Measurements from ENCODE around the gene DCST1. TPM values are rescaled to one million over a fixed set of nuclear protein-coding genes. Genes with fewer than 3 reads are reported as not detected.

DCST1 gene
- total RNA-seq, 1 donor from 2014 or later: 0.31 TPM

DNA sequence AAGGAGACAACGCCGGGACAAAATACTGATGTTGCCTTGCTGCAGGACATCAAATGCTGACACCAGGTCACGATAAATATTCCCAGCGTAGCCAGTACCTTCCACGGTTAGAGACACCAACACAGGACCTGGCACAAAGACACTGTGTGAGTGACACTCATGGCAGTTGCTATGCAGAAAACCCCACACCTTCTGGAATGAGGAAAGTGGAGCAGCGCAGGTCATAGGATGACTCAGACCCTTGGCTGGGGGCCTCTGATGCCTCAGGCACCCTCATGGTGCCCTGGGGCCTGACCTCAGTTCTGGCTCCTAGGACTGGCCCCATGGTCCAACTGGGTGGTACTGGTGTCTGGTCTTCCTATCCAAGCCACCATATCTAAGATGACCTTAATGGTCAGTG is 7.0 kb upstream of the DCST1 start:
- DNase-seq (ENCODE audit: low spot score) (no peak), ATAC-seq (no peak)
- intact Hi-C loops (cut with DNase I): no loop called here

DNA sequence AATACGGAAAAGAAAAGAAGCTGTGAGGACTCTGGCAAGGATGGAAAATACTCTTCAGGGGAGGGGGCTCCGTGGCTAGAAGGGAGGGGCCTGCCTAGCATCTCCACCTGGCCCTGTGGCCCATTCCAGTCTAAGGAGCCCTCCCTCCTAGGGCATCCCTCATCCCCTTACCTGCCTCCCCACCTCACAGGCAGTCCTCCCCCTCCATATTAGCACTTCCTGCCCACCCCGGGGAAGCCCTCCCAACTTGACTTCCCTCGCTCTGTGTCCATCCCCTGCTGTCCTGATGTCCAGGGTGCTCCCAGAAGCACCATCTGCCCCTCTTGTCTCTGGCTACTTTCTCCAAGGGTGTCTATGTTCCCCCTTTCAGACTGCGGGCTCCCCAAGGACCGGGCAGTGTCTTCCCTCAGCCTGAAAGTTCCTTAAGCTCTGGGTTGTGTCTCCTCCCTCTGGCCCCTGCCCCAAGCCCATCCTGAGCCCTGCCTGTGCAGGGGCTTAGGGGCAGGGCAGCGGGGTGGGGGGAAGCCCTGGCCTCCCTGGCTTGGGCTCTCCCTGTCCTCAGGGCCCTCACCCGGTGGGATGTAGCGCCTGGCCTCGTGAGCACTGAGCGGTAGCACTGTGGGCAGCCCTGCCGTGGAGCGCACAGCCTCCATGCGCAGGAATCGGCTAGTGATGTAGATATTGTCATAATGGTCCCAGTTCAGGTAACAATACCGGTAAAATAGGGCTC is 3.9 kb upstream of the DCST1 start:
- intact Hi-C loops (cut with DNase I): loop anchor here (10.0 kb wide), 1 partner anchor 935 kb away; no protein-coding TSS in a partner anchor
- DNase-seq (ENCODE audit: low spot score) (no peak), ATAC-seq (no peak)

DNA sequence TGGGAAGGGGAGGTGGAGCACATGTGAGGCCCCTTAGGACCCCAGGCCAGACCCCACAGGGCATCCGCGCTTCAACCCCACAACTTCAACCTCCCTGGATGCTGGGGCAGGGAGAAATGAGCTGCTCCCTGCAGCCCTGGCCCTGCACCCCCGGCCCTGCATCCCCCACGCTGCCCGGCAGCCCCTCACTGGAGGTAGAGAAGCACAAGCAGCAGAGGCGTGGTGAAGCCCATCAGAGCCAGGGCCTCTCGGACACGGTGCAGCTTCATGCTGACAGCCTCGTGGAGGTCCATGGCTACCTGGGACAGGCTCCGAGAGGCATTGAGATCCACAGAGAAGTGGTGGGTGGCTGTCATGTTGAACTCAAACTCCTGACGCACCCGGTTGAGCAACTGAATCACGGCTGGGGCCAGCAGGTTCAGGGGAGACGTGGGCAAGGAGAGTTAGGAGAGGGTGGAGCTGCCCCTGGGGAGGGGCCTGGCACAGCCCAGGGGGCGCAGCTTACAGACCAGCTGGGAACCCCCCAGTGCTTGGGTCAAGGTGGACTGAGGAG is 3.3 kb upstream of the DCST1 start:
- ATAC-seq (no peak), DNase-seq (ENCODE audit: low spot score) (no peak)
- intact Hi-C loops (cut with DNase I): loop anchor here (10.0 kb wide), 1 partner anchor 936 kb away; no protein-coding TSS in a partner anchor

DNA sequence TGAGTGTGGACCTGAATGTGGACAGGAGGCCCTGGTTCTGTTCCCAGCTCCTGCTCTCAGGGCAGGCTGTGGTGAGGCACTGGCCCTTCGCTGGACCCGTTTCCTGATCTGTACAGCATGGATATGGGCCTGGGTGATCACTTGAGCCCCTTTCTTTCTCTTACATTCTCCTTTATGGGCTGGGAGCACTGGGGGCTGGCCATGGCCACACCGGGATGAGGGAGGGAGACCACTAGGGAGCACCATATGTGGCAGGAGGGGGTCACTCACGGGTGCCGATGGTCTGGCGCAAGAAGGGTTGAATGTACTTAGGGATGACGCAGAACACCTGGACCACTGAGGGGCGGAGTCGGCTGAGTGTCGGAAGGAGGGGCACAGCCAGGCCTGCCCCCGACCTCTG is 2.7 kb upstream of the DCST1 start:
- ATAC-seq (no peak), DNase-seq (ENCODE audit: low spot score) (no peak)
- intact Hi-C loops (cut with DNase I): loop anchor here (10.0 kb wide), 1 partner anchor 936 kb away; no protein-coding TSS in a partner anchor

DNA sequence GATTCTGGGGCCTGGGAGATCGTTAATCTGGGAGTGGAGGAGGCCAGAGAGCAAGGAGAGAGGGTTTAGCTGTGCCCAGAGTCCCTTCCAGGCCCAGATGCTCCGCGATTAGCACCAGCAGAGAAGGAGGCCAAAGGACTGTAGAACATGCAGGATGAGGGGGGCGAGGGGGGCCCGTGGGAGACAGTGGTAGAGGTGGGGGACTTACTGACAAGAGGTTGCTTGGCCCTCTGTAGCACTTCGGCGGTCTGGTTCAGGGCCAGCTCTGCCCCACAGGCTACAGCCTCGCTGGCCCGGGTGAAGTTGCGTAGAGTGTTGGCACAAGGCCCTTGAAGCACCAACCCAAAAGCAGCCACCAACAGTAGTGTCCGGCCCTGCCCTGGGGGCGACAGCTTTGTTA is 738 bp upstream of the DCST1 start:
- ATAC-seq (no peak), DNase-seq (ENCODE audit: low spot score) (no peak)
- intact Hi-C loops (cut with DNase I): loop anchor here (10.0 kb wide), 1 partner anchor 938 kb away; no protein-coding TSS in a partner anchor

DNA sequence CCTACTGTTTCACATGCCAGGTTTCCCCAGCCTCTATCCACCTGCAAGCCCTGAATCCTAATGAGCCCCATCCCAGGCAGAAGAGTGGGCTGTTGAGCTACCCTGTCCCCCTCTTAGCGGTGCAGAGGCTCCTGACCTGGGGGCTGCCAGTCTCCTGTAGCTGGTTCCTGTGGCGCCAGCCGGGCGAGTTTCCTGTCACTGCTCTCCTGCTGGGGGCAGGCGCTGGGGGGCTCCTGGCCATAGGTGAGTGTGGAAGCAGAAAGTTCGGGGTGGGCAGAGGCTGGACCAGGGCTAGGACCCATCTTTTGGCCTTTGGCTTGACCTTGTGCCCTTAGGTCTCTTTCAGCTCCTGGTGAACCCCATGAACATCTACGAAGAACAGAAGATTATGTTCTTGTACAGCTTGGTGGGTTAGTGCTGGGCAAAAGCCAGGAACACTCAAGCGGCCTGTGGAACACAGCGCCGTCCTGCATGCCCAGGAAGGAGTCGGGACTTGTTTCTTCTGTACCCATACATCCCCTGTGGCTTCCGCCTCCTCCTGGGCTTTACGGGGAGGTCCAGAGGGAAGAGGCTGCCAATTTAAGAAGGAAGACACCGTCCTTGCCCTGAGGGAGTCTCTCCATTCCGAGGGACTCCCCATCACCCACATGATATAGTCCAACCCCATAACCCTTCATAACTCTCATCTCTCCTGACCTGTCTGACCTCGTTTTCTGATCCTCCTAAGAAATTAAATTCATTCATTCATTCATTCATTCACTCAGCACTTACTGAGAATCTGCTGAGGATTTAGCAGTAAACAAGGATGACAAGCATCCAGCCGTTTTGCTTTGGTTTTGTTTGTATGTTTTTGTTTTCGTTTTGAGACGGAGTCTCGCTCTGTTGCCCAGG is 939 bp downstream of the DCST1 start:
- no peak for DNase-seq (ENCODE audit: low spot score)
- intact Hi-C loops (cut with DNase I): loop anchor here (10.0 kb wide), 1 partner anchor 940 kb away; no protein-coding TSS in a partner anchor

DNA sequence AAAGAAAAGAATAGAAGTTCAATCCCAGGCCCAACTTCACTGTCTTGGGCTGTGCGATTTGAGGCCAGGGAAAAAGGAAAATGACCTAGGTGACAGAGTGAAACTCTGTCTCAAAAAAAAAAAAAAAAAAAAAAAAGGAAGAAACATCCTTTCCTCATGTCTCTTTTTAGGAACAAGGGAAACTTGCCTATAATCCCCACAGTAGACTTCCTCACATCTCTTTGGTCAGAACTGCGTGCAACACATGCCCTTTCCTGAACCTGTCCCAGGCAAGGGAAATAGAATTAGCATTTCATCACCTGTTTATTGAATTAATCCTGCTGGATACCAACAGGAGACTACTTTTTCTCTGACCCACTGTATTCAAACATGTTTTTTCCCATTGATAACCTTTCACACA is 2.3 kb downstream of the DCST1 start:
- ATAC-seq (no peak), DNase-seq (ENCODE audit: low spot score) (no peak)
- intact Hi-C loops (cut with DNase I): loop anchor here (10.0 kb wide), 1 partner anchor 941 kb away; no protein-coding TSS in a partner anchor

More for the DNA sequence above, 939 bp downstream of the DCST1 start:
- ATAC-seq: no peak

DNA sequence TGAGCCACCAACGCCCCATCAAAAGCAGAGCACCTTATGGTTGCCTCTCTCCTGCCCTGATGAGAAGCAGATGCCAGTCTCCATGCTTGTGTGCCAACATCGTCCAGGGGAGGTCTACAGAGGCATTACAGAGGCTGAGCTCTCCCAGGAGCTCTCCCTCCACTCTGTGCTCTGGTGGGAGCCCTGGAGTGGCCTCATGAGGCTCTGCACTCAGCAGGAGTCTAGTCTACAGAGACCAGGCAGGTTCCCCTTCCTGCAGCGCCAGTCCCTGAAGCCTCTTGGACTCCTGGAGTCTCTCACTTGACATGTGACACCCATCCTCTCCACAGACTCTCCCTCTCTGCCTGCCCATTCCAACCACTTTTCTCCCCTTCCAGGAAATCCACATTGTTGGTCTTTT is 3.4 kb downstream of the DCST1 start:
- no peak for DNase-seq (ENCODE audit: low spot score)
- ATAC-seq: no peak
- intact Hi-C loops (cut with DNase I): loop anchor here (10.0 kb wide), 1 partner anchor 942 kb away; no protein-coding TSS in a partner anchor

DNA sequence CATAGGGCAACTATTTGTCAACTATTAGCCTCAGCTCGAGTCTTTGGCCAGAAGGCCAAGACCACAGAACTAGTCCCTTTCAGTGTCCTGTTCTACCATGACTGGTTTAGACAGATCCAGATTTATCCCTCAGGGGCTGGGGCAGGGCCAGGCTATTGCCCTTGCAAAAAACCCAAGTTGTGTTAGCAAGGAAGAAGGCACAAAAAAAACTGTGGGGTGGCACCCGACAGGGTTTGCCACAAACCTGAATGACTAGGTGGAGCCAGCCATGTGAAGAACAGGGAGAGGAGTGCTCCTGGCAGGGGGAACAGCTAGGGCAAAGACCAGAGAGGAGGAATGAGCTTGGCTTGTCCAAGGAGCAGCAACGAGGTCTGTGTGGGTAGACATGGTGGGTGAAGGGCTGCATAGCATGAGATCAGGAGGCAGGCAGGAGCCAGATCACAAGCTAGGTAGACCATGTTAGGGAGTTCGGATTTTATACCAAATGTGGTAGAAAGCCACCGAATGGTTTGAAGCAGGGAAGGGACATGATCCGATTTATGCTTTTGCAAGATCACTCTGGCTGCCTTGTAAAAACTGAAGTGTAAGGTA is 4.3 kb downstream of the DCST1 start:
- intact Hi-C loops (cut with DNase I): loop anchor here (10.0 kb wide), 1 partner anchor 943 kb away; no protein-coding TSS in a partner anchor
- DNase-seq (ENCODE audit: low spot score): no peak
- no peak for ATAC-seq

DNA sequence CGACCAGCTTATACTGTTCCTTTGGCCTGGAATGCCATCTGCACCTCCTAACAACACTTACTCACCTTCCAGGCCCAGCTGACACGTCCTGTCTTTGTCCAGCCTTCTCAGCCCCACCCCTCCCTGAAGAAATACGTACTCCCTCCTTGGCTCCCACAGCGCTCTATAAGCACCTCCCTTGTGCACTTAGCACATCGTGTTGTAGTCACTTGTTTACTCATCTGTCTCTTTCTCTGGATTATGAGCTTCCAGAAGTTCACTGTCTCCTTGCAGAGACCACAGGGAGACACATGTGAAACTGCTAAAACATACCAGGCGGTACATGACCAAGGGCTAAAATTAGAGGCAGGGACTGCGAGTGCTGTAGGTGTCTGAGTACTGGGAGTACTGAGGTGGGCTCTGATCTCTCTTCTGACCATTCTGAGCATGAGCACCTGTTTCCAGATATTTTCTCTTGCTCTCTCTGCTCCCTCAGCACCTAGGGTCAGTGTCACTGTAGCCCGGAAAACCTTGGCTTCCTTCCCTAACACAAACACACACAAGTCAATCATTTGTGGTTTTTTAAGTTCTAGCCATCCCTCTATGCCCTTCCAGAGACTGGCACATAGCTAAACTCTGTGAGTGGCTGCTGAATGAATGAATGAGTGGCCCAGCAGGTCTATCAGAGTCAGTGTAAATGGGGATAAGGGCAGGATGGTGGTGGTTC is 5.1 kb downstream of the DCST1 start:
- DNase-seq (ENCODE audit: low spot score) (no peak), ATAC-seq (peak; percentile 62)
- intact Hi-C loops (cut with DNase I): loop anchor here (10.0 kb wide), 1 partner anchor 944 kb away; no protein-coding TSS in a partner anchor

DNA sequence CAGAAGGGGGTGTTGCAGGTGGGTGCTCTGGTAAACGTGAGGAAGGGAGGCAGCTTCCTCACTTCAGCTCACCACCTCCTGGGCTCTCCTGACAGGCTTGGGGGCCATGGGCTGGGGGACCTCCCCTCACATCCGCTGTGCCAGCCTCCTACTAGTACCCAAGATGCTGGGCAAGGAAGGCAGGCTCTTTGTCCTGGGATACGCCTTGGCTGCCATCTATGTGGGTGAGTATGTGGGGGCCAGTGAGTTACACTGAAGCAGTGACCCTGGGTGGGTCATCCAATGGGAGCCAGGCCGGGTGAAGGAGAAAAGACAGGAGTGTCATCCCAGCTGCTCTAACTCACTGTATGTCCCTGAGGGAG is 5.7 kb downstream of the DCST1 start:
- intact Hi-C loops (cut with DNase I): loop anchor here (10.0 kb wide), 1 partner anchor 944 kb away; no protein-coding TSS in a partner anchor
- ATAC-seq (no peak), DNase-seq (ENCODE audit: low spot score) (no peak)

DNA sequence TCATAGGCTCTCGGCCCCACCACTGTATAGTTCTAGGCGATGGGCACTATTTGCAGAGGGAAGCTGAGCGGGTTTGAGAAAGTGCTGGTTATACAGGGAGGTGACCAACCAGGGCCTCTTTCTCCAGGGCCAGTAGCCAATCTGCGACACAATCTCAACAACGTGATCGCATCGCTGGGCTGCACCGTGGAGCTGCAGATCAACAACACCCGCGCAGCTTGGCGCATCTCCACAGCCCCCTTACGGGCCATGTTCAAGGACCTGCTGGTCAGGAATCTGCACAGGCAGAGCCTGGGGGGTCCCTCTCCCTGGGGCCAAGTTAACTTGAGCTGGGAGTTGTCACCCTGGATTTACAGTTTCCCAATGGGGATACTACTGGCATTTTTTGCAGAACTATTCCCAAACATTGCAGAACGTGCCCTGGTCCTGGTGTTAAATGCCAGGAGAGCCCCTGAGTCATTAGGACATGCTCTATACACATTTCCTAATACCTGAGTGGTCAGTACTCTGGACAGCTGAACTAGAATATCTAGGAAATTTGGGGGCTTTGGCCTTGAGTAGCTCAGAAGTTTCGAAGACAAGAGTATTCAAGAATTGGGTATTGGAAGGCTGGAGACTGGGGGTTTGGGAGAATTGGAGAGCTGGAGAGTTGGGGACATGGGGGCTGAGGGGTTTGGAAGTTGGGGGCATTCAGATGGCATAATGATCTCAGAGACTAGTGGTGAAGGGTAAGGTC is 6.9 kb downstream of the DCST1 start:
- ATAC-seq (no peak), DNase-seq (ENCODE audit: low spot score) (no peak)
- intact Hi-C loops (cut with DNase I): no loop called here

DNA sequence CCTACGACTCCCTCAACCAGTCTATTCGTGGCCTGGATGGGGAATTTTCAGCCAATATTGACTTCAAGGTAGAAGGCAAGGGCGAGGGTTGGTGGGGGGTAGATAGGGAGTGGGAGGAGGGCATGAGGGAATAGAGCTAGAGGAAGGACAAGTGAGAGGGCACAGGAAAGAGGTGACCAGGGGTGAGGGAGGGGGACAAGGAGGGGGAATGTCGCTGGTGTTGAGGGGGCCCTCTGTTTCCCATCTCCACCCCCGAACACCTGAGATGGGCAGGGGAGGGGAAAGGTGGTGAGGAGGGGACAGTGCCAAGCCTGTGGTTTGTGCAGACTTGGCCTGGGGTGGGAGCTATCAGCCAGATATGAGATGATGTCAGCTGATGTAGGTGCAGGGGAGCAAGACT is 9.2 kb downstream of the DCST1 start:
- intact Hi-C loops (cut with DNase I): no loop called here
- ATAC-seq: no peak

DNA sequence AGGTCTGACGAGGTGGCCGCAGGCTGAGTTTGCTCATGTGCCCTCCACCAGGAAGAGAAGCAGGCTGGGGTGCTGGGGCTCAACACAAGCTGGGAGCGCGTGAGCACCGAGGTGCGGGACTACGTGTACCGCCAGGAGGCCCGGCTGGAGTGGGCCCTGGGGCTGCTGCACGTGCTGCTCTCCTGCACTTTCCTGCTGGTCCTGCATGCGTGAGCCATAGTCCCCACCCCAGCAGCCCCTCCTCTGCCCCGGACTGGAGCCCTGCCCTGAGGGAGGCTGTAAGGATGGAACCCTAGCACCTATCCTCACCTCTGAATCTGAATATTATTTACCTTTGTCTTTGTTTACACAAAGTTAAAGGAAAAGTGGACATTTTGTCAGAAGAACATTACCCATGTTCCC is 9.7 kb downstream of the DCST1 start:
- intact Hi-C loops (cut with DNase I): no loop called here
- DNase-seq (ENCODE audit: low spot score) (no peak), ATAC-seq (no peak)

More for the DNA sequence above, 9.2 kb downstream of the DCST1 start:
- no peak for DNase-seq (ENCODE audit: low spot score)

DNA sequence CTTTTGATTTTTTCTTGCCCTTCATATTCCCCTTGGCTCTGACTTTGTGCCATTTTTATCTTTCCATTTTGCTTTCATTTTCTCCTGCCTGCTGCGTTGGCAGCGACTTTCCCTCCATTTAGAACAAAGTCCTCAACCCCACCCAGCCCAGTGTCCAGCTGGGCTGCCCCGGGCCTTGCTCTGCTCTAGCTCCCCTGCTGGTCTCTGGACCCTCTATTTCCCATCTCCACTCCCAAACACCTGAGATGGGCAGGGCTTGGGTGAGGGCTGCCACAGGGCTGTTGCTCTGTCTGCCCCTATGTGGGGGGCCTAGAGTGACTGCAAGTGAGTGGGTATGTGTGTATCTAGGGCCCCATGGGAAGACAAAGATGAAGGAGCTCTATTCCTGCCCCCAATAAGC is 10.2 kb downstream of the DCST1 start:
- intact Hi-C loops (cut with DNase I): no loop called here
- ATAC-seq (no peak), DNase-seq (ENCODE audit: low spot score) (no peak)

DNA sequence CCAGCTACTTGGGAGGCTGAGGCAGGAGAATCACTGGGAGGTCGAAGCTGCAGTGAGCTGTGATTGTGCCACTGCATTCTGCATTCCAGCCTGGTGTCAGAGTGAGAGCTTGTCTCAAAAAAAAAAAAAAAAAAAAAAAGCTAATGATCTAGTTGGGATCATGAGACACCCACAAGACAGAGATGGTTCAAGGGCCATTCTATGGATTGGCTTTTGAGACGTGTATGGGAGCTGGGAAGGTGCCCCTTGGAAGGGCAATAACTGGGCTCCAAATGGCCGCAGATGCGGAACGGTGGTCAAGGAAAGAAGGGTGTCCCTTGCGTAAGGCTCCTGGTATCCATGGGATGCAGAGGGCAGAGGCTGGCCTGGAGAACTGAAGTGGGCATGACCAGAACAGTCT is 10.7 kb downstream of the DCST1 start:
- DNase-seq (ENCODE audit: low spot score) (no peak), ATAC-seq (no peak)
- intact Hi-C loops (cut with DNase I): no loop called here

DNA sequence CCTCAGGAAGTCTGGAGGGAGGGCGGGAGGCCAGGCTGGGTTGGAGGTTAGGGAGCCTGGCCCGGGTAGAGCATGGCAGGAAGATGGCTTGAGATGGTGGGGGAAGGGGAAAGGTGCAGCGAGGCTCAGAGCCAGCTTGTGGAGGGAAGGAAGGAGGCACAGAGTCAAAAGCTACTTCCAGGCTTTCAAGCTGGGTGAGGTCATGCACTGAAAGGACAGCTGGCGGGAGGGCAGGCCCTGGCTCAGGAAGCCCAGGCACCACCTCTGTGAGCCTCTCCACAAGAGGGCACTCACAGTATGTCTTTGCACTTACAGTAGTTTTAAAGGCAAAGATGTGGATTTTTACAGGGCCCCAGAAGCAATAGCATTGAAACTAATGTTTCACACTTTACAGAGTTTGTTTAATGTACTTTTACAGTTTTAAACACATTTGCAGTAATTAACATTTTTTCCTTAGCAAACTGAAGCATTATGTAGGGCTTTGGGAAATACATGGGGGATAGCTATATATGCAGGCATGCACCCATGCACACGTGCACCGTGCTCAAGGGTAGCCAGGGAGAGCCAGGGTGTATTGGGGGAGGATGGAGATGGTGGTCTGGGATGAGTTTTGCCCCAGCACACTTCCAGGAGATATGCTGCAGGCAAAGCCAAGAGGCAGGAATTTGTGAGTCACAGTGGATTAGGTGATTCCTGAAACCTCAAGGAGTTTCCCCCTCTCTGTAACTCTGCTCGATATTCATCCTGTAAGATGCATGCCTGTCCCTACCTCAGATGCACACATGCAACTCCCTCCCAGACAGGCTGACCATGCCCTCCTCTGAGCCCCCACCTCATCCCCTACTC is 11.4 kb downstream of the DCST1 start:
- intact Hi-C loops (cut with DNase I): no loop called here
- peak; percentile 86 for ATAC-seq
- DNase-seq (ENCODE audit: low spot score): peak; percentile 82

All from sciatic nerve (tissue), 2 donors.